Measurements from ENCODE around the gene ZCCHC10.

DNA sequence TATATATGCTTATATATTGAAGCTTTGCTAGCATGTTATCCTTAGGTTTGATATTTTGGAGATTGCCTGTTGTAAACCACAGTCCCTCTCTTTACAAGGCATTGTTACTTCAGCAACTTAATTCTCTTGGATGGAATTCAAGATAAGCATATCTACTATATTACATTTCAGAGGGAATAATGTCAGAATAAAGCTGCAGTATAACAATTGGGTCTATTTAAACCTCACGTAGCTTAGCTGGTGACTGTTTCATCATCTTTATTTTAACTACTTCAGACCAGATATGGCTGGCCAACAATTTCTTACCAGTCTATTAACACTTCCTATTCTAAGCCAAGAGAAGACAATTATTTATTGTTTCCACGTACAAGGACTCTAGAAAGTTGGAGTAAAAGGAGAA, 27.1 kb downstream of the ZCCHC10 start:
- TF ChIP-seq, protein P1, sequence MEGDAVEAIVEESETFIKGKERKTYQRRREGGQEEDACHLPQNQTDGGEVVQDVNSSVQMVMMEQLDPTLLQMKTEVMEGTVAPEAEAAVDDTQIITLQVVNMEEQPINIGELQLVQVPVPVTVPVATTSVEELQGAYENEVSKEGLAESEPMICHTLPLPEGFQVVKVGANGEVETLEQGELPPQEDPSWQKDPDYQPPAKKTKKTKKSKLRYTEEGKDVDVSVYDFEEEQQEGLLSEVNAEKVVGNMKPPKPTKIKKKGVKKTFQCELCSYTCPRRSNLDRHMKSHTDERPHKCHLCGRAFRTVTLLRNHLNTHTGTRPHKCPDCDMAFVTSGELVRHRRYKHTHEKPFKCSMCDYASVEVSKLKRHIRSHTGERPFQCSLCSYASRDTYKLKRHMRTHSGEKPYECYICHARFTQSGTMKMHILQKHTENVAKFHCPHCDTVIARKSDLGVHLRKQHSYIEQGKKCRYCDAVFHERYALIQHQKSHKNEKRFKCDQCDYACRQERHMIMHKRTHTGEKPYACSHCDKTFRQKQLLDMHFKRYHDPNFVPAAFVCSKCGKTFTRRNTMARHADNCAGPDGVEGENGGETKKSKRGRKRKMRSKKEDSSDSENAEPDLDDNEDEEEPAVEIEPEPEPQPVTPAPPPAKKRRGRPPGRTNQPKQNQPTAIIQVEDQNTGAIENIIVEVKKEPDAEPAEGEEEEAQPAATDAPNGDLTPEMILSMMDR (conservative IDR thresholded peaks at IDR 0.05): no peak
- TF ChIP-seq ZFX (IDR thresholded peaks at IDR 0.05): no peak

Measured in C4-2B (cell line).